Measurements from ENCODE around the gene AWAT1. TPM values are rescaled to one million over a fixed set of nuclear protein-coding genes. Genes with fewer than 3 reads are reported as not detected.
"Not testable (repeated sequence)": the region's sequence is repeated elsewhere in the genome, so short reads cannot be mapped to it uniquely, and the experiment has no call there.

The AWAT1 gene
- total RNA-seq, result not detected in 2 replicates
- long read RNA-seq, result 0 reads

- H3K27ac Mint-ChIP-seq, result no peak within 1 kb of the TSS
- no peak for DNase-seq (ENCODE audit: low spot score, unreplicated experiment)
- no peak within 1 kb of the TSS for H3K4me3 Mint-ChIP-seq (ENCODE audit: low read depth)
- peaks cover 9% of the 10 kb centered on the region for H3K9me3 Mint-ChIP-seq (ENCODE audit: low read depth)
- TF ChIP-seq, protein P1, sequence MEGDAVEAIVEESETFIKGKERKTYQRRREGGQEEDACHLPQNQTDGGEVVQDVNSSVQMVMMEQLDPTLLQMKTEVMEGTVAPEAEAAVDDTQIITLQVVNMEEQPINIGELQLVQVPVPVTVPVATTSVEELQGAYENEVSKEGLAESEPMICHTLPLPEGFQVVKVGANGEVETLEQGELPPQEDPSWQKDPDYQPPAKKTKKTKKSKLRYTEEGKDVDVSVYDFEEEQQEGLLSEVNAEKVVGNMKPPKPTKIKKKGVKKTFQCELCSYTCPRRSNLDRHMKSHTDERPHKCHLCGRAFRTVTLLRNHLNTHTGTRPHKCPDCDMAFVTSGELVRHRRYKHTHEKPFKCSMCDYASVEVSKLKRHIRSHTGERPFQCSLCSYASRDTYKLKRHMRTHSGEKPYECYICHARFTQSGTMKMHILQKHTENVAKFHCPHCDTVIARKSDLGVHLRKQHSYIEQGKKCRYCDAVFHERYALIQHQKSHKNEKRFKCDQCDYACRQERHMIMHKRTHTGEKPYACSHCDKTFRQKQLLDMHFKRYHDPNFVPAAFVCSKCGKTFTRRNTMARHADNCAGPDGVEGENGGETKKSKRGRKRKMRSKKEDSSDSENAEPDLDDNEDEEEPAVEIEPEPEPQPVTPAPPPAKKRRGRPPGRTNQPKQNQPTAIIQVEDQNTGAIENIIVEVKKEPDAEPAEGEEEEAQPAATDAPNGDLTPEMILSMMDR (IDR thresholded peaks at IDR 0.05; ENCODE audit: unreplicated experiment), result no peak
- no peaks in the 10 kb centered on the region for H3K36me3 Mint-ChIP-seq (ENCODE audit: insufficient read depth)
- no peaks in the 10 kb centered on the region for H3K4me1 Mint-ChIP-seq (ENCODE audit: low read depth)
- H3K27me3 Mint-ChIP-seq, result no peaks in the 10 kb centered on the region
Observed at GRCh38 chrX:70234355-70234754, at the start of gene AWAT1. Gene AWAT1, plus strand, starts transcription at chrX:70234655. Its CDS starts 41 bp downstream, at chrX:70234696.

DNA sequence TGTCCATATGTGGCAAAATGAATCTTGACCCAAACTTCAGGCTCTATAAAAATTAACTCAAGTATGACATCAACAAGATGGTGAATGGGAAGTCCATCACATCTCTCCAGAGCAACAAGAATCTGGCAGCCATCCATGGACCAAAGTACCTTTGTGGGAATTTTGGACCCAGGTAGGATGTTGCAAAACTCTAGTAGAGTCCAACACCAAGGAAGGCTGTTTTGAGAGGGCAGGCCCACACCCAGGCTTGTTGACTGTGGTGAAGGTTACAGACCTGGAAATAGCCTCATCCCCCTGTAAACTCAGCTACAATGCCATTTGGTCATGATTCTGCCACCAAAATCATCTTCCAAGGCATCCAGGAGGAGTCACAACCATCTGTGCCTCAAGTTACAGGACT lies 44.2 kb upstream of the AWAT1 start:
- peaks cover 46% of the 10 kb centered on the region for H3K9me3 Mint-ChIP-seq (ENCODE audit: low read depth)
- no peak for DNase-seq (ENCODE audit: low spot score, unreplicated experiment)
- no peak overlapping the region for H3K4me3 Mint-ChIP-seq (ENCODE audit: low read depth)
- H3K36me3 Mint-ChIP-seq (ENCODE audit: insufficient read depth), result no peaks in the 10 kb centered on the region
- H3K4me1 Mint-ChIP-seq (ENCODE audit: low read depth), result peaks cover 2% of the 10 kb centered on the region
- no peaks in the 10 kb centered on the region for H3K27me3 Mint-ChIP-seq
- TF ChIP-seq, protein P1 (IDR thresholded peaks at IDR 0.05; ENCODE audit: unreplicated experiment), result no peak
- H3K27ac Mint-ChIP-seq, result no peak overlapping the region

GRCh38 chrX:70196961-70197720 lies 37.3 kb upstream of the AWAT1 start:
- DNase-seq (ENCODE audit: low spot score, unreplicated experiment), result peak; percentile 20
- TF ChIP-seq, protein P1 (IDR thresholded peaks at IDR 0.05; ENCODE audit: unreplicated experiment), result peak; percentile 59
- H3K27me3 Mint-ChIP-seq, result peaks cover 5% of the 10 kb centered on the region
- H3K4me3 Mint-ChIP-seq (ENCODE audit: low read depth), result no peak overlapping the region
- no peaks in the 10 kb centered on the region for H3K36me3 Mint-ChIP-seq (ENCODE audit: insufficient read depth)
- H3K9me3 Mint-ChIP-seq (ENCODE audit: low read depth), result peaks cover 30% of the 10 kb centered on the region
- no peaks in the 10 kb centered on the region for H3K4me1 Mint-ChIP-seq (ENCODE audit: low read depth)
- no peak overlapping the region for H3K27ac Mint-ChIP-seq

DNA sequence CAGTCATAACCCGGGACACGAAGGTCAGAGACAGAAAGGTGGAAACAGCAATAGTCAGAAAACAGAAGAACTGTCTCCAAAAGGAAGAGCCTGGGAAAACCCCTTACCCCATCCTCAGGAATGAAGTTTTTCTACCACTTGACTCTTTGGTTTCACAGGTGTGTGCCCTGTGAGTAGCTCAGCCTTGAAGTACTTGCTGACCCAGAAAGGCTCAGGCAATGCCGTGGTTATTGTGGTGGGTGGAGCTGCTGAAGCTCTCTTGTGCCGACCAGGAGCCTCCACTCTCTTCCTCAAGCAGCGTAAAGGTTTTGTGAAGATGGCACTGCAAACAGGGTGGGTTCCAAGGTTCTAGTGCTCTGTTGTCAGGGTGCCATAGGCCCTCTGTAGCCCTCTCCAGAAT lies 32.7 kb upstream of the AWAT1 start:
- DNase-seq (ENCODE audit: low spot score, unreplicated experiment), result no peak
- Mint-ChIP-seq H3K27ac (no peak overlapping the region), H3K27me3 (peaks cover 5% of the 10 kb centered on the region), H3K36me3 (ENCODE audit: insufficient read depth) (no peaks in the 10 kb centered on the region), H3K9me3 (ENCODE audit: low read depth) (peaks cover 30% of the 10 kb centered on the region), H3K4me3 (ENCODE audit: low read depth) (no peak overlapping the region), H3K4me1 (ENCODE audit: low read depth) (no peaks in the 10 kb centered on the region)
- TF ChIP-seq, protein P1 (IDR thresholded peaks at IDR 0.05; ENCODE audit: unreplicated experiment), result no peak

- no peak overlapping the region for H3K27ac Mint-ChIP-seq
- H3K36me3 Mint-ChIP-seq (ENCODE audit: insufficient read depth), result no peaks in the 10 kb centered on the region
- no peak overlapping the region for H3K4me3 Mint-ChIP-seq (ENCODE audit: low read depth)
- DNase-seq (ENCODE audit: low spot score, unreplicated experiment), result no peak
- TF ChIP-seq, protein P1 (IDR thresholded peaks at IDR 0.05; ENCODE audit: unreplicated experiment), result no peak
- no peaks in the 10 kb centered on the region for H3K27me3 Mint-ChIP-seq
- H3K9me3 Mint-ChIP-seq (ENCODE audit: low read depth), result peaks cover 27% of the 10 kb centered on the region
- no peaks in the 10 kb centered on the region for H3K4me1 Mint-ChIP-seq (ENCODE audit: low read depth)
Observed at GRCh38 chrX:70208479-70208878, 26.0 kb upstream of the AWAT1 start.

GRCh38 chrX:70209570-70209969 lies 24.9 kb upstream of the AWAT1 start:
- H3K4me1 Mint-ChIP-seq (ENCODE audit: low read depth); DNase-seq (ENCODE audit: low spot score, unreplicated experiment); H3K27ac Mint-ChIP-seq; H3K4me3 Mint-ChIP-seq (ENCODE audit: low read depth); H3K27me3 Mint-ChIP-seq; H3K36me3 Mint-ChIP-seq (ENCODE audit: insufficient read depth): not testable (repeated sequence)
- peaks cover 21% of the 10 kb centered on the region for H3K9me3 Mint-ChIP-seq (ENCODE audit: low read depth)
